GM19468 (cell line): ENCODE measurements around the gene ANKRD55.
"Not testable (repeated sequence)": the region's sequence is repeated elsewhere in the genome, so short reads cannot be mapped to it uniquely, and the experiment has no call there.

Source experiments
- ATAC-seq: cut with Tn5 transposase; IDR thresholded peaks from one replicate; pipeline ENCODE4 v1.9.1; 2021; ENCODE audit warnings: mild to moderate bottlenecking, moderate library complexity, moderate number of reproducible peaks; ENCODE audit not compliant: unreplicated experiment; ENCODE audit errors: extremely low read depth

Gene ANKRD55

DNA sequence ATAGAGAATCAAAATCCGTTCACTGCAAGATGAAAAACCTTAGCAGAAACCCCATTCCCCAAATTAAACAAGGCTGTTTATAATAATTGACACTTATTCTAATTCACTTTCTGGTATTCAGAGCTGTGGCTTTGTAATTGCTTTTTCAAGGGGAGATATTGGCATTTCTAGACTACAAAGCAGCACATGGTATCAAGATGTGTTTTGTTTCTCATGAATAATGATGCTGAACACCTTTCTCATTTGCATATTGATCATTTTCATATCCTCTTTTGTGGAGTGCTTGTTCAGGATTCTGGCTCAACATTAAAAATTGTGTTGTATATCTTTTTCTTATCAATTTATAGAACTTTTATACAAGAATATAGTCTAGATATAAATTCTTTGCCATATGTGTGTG lies 22.4 kb upstream of the ANKRD55 start:
- ATAC-seq = no peak

DNA sequence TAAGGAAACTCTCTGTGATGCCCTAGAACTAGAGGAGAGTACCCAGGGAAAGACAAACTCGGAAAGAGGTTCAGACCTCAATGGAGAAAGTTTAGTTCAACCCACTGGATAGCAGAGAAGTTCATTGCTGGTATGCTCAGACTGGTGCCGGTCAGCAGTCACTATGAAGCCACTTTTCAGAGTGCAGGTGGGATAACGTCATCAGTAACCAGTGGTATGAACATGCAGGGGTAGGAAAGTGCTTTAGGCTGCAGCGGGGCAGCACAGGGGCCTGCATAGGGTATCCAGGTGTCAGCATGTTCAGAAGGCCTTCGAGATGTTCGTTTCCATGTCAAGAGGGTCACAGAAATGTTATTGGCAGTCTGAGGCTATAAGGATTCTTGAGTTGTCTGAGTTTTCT lies 20.8 kb upstream of the ANKRD55 start:
- no peak for ATAC-seq

DNA sequence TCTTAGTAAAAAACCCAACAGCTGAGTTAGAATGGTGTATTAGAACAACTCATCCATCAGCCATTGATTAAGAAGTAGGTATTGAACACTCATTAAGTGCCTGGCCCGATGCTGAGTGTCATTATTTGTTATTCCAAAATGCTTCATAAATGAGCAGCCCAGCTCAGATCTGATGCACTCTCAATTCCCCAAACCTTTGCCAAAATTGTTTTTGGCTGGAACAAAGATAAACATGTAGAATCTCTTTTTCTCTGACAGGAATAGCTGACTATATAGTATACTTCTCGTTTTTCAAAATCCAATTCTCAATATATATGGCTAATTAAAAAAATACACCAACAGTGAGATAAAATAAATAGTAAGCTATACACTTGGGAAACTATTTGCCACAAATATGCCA lies 20.0 kb upstream of the ANKRD55 start:
- ATAC-seq = no peak

DNA sequence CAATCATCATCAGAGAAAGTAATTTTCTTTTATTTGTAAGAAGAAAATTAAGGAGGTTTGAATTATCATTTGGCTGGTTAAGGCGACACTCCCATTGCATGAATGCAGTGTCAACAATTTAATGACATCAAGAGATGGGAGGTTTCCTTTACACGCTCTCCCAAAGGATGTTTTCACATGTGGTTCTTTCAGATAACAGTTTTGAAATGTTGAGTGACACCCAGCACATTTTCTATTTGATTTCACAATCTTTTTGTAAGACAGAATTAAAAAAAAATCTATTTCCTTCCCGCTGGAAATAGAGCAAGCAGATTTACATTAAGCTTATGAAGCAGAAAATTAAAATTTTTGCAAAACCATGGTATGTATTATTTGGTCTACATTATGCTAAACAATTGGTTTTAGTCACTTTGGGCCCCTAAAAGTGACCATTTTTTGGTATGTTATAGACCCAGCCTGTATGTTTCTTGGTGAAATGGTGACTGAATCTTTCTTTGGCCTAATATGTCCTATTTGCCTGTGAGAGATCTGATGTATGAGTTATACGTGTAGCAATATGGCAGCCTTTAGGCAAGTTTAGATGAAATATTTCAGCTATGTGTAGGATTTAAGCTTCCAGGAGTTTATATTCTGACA lies 18.9 kb upstream of the ANKRD55 start:
- no peak for ATAC-seq

DNA sequence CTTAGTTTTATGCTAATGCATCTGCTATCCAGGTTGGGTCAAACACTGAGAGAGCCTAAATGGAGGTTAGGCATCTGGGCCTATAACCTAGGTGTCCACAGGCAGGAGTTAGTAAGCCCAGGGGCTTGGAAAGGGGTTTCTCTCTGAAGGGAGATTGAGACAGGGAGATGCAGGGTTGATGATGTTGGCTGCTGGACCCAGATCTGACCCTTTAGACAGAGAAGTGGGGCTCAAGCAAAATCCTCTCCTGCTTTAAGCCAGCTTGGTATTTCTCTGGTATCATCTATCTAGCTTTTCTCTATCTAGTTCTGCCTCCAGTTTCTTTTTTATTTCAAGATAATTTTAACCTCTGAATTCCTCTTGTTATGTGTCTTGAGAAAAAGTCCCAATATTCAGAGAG lies 18.3 kb upstream of the ANKRD55 start:
- no peak for ATAC-seq

DNA sequence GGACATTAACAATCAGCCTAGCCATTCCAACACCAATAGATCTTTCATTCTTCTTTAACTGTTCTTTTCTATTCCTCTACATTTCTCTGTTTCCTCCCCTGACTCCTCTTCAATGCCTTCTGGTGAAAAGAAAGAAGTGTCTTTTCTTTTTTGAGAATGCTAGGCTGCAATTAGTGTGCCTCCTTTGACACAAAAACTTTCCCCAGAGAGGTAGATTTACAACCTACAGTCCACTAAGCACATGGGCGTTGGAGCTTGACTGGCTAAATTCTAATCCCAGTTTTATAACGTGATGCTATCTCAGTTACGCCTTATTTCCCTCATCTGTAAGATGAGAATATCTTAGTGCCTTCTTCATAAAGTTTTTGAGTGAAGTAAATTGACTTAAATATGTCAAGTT lies 16.9 kb upstream of the ANKRD55 start:
- no peak for ATAC-seq

DNA sequence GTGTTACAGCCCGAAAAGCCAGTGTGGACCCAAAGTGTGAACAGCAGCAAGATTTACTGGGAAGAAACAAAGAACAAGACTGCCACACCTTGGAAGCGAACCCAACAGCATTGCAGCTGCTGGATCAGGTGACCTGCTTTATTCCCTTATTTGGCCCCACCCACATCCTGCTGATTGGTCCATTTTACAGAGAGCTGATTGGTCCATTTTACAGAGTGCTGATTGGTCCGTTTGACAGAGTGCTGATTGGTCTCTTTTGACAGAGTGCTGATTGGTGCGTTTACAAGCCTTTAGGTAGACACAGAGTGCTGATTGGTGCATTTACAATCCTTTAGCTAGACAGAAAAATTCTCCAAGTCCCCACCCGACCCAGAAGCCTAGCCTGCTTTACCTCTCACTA lies 16.0 kb upstream of the ANKRD55 start:
- ATAC-seq = not testable (repeated sequence)

DNA sequence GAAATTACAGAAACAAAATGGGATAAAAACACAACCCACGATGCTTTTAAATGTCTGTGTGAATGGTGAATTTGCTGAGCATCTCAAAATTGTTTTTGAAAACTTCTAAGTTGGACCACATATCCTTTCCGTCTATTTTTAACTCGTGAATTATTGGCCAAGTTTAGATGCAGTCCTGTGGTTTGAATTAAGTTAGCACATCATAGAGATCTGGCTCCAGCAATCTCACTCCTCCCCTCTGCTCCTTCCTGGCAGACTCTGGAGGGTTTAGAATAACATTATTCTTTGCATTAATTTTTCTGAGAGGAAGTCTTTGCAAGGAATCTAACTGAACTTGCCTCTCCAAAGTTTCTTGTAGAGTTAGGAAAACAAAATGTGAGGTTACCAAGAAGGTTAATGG lies 14.5 kb upstream of the ANKRD55 start:
- ATAC-seq = no peak

DNA sequence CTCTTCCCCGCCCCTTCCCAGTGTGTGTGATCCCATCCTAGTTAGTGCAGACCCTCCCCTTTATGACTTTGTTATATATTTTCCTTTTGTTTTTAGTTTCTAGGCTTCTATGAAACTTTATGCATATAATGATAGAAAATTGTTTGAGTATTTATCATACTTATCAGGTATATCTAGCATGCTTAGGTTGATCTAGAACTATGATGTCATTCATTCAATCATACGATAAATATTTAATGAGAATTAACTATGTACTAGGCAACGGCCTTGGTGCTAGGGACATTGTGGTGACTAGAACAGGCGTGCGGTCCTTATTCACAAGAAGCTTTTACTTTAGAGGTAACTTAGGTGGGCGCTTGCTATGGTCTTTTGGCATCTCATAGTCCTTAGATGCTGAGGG lies 13.6 kb upstream of the ANKRD55 start:
- no peak for ATAC-seq

DNA sequence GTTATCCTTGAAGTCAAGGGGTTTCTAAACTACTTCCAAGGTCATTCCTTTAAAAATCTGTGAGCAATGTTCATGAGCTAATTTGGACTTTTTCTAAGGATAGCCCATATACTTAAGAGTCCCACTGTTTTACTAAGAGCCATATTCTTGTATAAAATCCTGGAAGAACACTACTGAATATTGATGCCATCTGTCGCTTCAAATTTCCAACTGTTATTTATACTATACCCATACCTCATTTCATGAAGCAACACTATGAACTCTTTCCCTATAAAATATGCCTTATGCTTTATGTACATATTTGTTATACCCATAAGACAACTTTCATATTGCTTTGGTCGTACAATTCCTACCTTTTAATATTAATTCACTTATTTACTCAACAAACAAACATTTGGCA lies 12.4 kb upstream of the ANKRD55 start:
- ATAC-seq = no peak

DNA sequence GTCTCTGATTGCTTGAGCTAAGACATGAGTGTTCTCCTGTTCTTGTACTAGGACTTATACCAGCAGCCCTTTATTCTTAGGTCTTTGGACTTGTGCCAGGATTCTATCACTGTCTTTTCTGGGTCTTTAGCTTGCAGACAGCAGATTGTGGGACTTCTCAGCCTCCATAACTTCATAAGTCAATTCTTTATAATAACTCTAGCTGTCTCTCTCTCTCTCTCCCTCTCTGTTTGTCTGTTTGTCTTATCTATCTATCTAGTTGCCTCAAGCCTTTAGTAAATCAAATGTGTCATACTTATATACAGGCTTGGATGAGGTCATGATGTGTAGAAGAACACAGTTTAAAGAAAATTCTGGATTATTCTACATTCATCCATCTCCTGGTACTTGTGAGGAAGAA lies 11.5 kb upstream of the ANKRD55 start:
- no peak for ATAC-seq

DNA sequence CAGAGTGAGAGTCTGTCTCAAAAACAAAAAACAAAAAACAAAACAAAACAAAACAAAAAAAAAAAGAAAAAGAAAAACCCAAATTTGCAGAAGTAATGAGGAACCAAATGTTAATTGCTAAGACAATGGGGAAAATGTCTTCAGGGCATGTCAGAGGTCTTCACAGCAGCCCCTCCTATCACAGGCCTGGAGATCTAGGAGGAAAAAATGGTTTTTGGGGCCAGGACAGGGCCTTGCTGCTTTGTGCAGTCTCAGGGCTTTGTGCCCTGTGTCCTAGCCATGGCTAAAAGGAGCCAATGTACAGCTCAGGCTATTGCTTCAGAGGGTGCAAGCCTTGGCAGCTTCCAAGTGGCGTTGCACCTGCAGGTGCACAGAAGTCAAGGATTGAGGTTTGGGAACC lies 9.1 kb upstream of the ANKRD55 start:
- not testable (repeated sequence) for ATAC-seq

DNA sequence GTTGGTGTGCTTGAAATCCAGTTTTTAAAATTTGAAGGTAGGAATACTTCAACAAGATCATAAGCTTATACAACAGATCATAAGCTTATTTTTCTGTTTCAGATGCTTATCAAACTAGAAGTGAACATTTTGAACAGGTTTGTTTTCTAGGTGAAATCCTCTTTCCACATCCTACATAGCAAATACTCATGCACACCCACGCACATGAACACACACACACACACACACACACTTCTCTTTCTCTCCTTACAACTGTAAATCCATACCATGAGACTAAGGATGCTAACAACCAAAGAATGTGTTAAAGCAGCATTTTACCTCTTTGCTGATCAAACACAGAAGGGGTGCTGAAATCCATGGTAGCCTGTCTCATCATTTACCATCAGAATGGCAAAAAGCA lies 592 bp downstream of the ANKRD55 start:
- no peak for ATAC-seq

DNA sequence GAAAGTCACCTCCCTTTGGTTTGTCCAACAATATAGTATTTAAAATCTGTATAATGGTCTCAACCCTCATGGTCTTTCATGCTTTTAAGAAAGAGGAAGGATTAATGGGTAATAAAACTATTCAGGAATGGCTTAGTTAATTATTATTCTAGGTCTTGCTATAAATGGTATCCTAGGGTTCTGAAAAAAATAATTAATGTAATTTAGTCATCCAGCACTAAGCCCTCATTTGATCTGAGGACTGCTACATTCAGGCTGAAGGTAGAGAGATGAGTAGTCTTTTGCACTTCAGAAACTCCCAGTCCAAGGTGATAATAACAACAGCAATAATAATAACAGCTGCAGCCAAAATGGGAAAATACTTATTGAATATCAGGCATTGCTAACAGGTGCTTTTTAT lies 2.6 kb downstream of the ANKRD55 start:
- ATAC-seq = no peak

DNA sequence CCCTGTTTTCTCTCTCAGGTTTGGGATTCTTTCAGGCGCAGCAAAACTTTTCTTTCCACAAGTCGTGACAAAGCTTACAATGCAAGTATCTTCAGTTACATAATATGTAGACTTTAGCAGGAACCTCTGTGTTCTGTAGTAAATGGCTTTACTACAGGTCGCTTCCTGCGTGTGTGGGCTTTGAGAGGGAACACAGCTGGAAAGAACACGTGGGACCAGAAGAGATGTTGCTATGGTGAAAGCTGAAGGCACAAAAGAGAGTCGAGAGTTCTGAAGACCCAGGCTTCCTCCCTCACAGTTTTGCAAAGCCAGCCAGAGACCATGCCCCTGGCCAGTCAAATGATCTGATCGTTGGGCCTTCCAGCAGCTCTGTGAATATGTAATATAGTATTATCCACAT lies 4.0 kb downstream of the ANKRD55 start:
- ATAC-seq = no peak

DNA sequence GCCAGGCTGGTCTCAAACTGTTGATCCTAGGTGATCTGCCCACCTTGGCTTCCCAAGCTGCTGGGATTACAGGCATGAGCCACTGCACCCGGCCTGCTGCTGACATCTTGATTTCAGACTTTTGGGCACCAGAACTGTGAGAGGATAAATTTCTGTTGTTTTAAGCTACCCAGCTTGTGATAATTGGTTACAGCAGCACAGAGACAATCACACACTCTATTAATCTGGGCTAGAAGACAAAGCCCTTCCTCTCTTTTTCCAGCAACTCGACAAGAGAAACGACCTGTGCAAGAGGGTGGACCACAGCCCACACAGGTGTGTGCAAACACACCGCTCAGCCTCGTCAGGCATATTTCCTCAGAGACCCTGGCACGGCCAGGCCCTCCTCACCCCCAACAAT lies 4.5 kb downstream of the ANKRD55 start:
- no peak for ATAC-seq

DNA sequence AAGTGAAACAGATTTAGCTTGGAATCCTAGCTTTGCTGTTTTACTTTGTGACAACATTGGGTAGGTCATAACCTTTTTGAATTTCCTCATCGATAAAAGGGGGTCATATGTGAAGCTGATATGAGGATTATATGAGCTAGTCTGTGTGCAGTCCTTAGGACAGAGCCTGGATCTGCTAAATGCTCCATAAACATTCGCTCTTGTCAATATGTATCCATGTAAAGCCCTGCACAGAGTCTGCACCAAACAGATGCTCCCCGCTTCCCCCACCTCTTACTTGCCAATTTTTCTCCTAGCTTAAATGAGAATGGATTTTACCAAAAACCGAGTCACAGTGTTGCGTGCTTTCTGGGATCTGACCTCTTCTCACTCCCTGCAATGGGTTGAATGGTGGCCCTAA lies 5.4 kb downstream of the ANKRD55 start:
- ATAC-seq = no peak

DNA sequence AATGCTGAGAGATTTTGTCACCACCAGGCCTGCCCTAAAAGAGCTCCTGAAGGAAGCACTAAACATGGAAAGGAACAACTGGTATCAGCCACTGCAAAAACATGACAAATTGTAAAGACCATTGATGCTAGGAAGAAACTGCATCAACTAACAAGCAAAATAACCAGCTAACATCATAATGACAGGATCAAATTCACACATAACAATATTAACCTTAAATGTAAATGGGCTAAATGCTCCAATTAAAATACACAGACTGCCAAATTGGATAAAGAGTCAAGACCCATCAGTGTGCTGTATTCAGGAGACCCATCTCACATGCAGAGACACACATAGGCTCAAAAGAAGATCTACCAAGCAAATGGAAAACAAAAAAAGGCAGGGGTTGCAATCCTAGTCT lies 9.8 kb downstream of the ANKRD55 start:
- not testable (repeated sequence) for ATAC-seq

DNA sequence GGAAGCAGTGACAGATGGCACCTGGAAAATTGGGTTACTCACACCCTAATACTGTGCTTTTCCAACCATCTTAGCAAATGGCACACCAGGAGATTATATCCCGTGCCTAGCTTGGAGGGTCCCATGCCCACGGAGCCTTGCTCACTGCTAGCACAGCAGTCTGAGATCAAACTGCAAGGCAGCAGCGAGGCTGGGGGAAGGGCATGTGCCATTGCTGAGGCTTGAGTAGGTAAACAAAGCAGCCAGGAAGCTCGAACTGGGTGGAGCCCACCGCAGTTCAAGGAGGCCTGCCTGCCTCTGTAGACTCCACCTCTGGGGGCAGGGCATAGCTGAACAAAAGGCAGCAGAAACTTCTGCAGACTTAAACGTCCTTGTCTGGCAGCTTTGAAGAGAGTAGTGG lies 11.5 kb downstream of the ANKRD55 start:
- ATAC-seq = not testable (repeated sequence)

DNA sequence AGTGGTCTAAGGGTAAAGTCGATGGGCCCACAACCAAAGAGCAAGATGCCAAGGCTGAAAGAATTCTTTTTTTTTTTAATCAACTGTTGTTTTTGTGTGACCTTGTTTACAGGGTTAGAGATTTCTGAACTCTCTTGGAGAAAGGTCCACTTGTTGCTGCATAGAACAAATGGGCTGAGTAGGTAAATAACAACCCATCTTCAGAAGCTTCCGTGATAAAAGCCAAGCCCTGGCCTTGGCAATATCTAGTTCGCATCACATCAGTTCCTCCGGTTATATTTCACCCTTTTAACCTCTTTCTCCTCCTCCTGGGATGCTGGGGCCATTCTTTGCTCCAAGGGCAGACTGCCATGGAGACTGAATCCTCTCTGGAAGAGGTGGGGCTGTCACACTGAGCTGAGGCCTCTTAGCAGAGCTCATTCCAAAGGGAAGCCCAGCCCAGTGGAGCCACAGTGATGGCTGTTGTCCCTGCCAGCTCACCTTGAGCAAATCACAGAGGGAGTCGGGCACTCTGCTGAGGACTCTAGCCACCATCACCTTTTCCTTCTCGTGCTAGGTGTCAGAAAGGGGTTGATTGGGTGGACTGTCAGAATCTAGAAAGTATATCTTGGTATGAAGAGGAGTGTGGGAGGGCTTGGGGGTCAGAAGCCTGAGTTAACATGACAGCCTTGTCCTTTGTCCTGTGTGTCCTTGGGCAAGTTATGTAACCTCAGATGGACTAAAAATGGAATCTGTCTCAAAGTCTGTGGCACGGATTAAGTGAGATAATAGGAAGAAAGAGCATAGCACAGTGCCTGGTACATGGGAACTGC lies 17.9 kb downstream of the ANKRD55 start:
- no peak for ATAC-seq

DNA sequence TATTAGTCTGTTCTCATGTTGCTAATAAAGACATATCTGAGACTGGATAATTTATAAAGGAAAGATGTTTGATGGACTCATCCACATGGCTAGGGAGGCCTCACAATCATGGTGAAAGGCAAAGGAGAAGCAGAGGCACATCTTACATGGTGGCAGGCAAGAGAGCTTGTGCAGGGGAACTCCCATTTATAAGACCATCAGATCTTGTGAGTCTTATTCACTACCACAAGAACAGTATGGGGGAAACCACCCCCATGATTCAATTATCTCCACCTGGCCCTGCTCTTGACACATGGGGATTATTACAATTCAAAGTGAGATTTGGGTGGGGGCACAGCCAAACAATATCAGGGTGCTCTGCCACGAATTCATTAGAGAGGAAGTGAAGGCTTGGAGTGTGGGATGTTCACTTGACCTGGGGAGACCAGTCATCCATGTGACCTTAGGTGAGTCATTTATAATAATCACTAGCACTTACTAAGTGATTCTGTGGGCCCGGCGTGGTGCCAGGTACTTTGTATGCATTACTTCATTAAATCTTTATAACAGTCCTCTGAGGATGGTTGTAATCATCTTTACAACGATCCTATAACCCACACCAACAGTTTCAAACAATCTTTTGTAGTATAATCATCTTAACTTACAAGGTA lies 19.1 kb downstream of the ANKRD55 start:
- ATAC-seq = not testable (repeated sequence)
